ENCODE results near the gene RNF114. TPM values are rescaled to one million over a fixed set of nuclear protein-coding genes. Genes with fewer than 3 reads are reported as not detected.

Gene RNF114
- total RNA-seq: 10 to 100 TPM; 81.3 to 89.0 (median 88.2) TPM
- long read RNA-seq, donor 1, transcript RNF114-201 (6 exons, 2,503 nt): major isoform, 58 of 77 reads
- long read RNA-seq, donor 1, transcript RNF114-204 (5 exons, 624 nt): minor isoform, 5 of 77 reads
- long read RNA-seq, donor 1, partial matches to known transcripts: 11 of 77 reads
- long read RNA-seq, donor 1, other reads (novel, unspliced or antisense): 3 of 77 reads
- long read RNA-seq, donor 2, transcript RNF114-201 (6 exons, 2,503 nt): major isoform, 48 of 54 reads
- long read RNA-seq, donor 2, partial matches to known transcripts: 0 of 54 reads
- long read RNA-seq, donor 2, other reads (novel, unspliced or antisense): 5 of 54 reads

GRCh38 chr20:49936153-49937026 lies at the start of gene RNF114:
RNF114 (plus strand) TSS chr20:49936397; CDS start chr20:49936413, 16 bp downstream.
- DNase-seq (peak; percentile 91 to 94 (median 94)), ATAC-seq (peak; percentile 95)
- Histone ChIP-seq H3K4me1 (ENCODE audit: low read depth) (peaks cover 29% of the 10 kb centered on the region), H3K4me3 (peak within 1 kb of the TSS; percentile 96), H3K36me3 (ENCODE audit: low read depth) (no peaks in the 10 kb centered on the region), H3K9me3 (no peaks in the 10 kb centered on the region)
- no peak for TF ChIP-seq CTCF (IDR thresholded peaks at IDR 0.05)
- intact Hi-C loops (cut with DNase I, micrococcal nuclease): no loop called here

- Histone ChIP-seq H3K4me1 (ENCODE audit: low read depth) (peaks cover 6% of the 10 kb centered on the region), H3K36me3 (ENCODE audit: low read depth) (no peaks in the 10 kb centered on the region), H3K9me3 (no peaks in the 10 kb centered on the region), H3K4me3 (no peak overlapping the region)
- intact Hi-C loops (cut with DNase I, micrococcal nuclease): no loop called here
- DNase-seq (no peak), ATAC-seq (no peak)
- TF ChIP-seq CTCF (IDR thresholded peaks at IDR 0.05): no peak
Observed at GRCh38 chr20:49886571-49887213, 49.5 kb upstream of the RNF114 start.

- ATAC-seq: no peak
- DNase-seq: no peak
- Histone ChIP-seq H3K36me3 (ENCODE audit: low read depth) (no peaks in the 10 kb centered on the region), H3K9me3 (no peaks in the 10 kb centered on the region), H3K4me1 (ENCODE audit: low read depth) (peaks cover 6% of the 10 kb centered on the region), H3K4me3 (no peak overlapping the region)
- intact Hi-C loops (cut with DNase I, micrococcal nuclease): no loop called here
- no peak for TF ChIP-seq CTCF (IDR thresholded peaks at IDR 0.05)
Observed at GRCh38 chr20:49887251-49888211, 48.7 kb upstream of the RNF114 start.

- intact Hi-C loops (cut with DNase I, micrococcal nuclease): no loop called here
- peaks cover 6% of the 10 kb centered on the region for H3K4me1 ChIP-seq (ENCODE audit: low read depth)
Observed at GRCh38 chr20:49888212-49889000, 47.8 kb upstream of the RNF114 start.

More at GRCh38 chr20:49888212-49889000, 47.8 kb upstream of the RNF114 start:
- Histone ChIP-seq H3K36me3 (ENCODE audit: low read depth) (no peaks in the 10 kb centered on the region), H3K9me3 (no peaks in the 10 kb centered on the region), H3K4me3 (no peak overlapping the region)
- TF ChIP-seq CTCF (IDR thresholded peaks at IDR 0.05): peak; percentile 44
- DNase-seq (peak in 1 of 3 donors; percentile 76), ATAC-seq (peak; percentile 60)
